Measurements from ENCODE around the gene PPM1F.

GRCh38 chr22:21937041-21937820, 15.4 kb downstream of the PPM1F start:
- TF ChIP-seq JUND (IDR thresholded peaks at IDR 0.05): no peak
- TF ChIP-seq CTCF (IDR thresholded peaks at IDR 0.05; ENCODE audit: low read depth, low read length, missing input control): no peak
- no peak for TF ChIP-seq ZBTB33 (IDR thresholded peaks at IDR 0.05)
- no peak for TF ChIP-seq YY1 (IDR thresholded peaks at IDR 0.05)
- TF ChIP-seq RAD21 (IDR thresholded peaks at IDR 0.05): no peak
- TF ChIP-seq TAF1 (conservative IDR thresholded peaks at IDR 0.05): no peak
- TF ChIP-seq REST (IDR thresholded peaks at IDR 0.05): no peak
- TF ChIP-seq SP1 (IDR thresholded peaks at IDR 0.05): no peak
- no peak for TF ChIP-seq GABPA (IDR thresholded peaks at IDR 0.05 in 1 of 2, conservative IDR thresholded peaks at IDR 0.05 in 1 of 2)

All from liver (tissue), 3 donors.